Thyroid gland (tissue), 4 donors: ENCODE measurements around the gene PKNOX2.

Experiments
- CTCF ChIP-seq, 6 experiments: fragments of 200-600 bp in 3 of 6; fragments of 450-650 bp in 3 of 6; sonication (generic) in 3 of 6; IDR thresholded peaks; one replicate each; pipeline ENCODE4 v1.5.1; 2016 to 2019; ENCODE audit warnings: antibody characterized with exemption in 6 of 6, mild to moderate bottlenecking in 2 of 6, inconsistent platforms in 1 of 6, moderate library complexity in 1 of 6
- POLR2A ChIP-seq, 2 donors: fragments of 450-650 bp; IDR thresholded peaks; one replicate each; pipeline ENCODE4 v1.6.1; 2017; ENCODE audit warnings: antibody characterized with exemption in 2 of 2, mild to moderate bottlenecking in 2 of 2, moderate library complexity in 1 of 2

- TF ChIP-seq CTCF (IDR thresholded peaks at IDR 0.05) (no peak), POLR2A (IDR thresholded peaks at IDR 0.05) (no peak)
Measured at GRCh38 chr11:125317416-125317815, 152.9 kb downstream of the PKNOX2 start.
